B cell (primary cell): ENCODE data around the gene NTHL1.

Source experiments
- EZH2 ChIP-seq: IDR thresholded peaks from 2 replicates; pipeline ENCODE4 v1.6.1; 2012; ENCODE audit warnings: borderline replicate concordance, low read depth, mild to moderate bottlenecking, moderate library complexity, low read length; ENCODE audit not compliant: insufficient read depth, poor library complexity, severe bottlenecking
- TF ChIP-seq, protein P1 (sequence below): fragments of 200-600 bp; IDR thresholded peaks from one replicate; pipeline ENCODE4 v1.8.0; 2022; ENCODE audit warnings: antibody characterized with exemption, mild to moderate bottlenecking

DNA sequence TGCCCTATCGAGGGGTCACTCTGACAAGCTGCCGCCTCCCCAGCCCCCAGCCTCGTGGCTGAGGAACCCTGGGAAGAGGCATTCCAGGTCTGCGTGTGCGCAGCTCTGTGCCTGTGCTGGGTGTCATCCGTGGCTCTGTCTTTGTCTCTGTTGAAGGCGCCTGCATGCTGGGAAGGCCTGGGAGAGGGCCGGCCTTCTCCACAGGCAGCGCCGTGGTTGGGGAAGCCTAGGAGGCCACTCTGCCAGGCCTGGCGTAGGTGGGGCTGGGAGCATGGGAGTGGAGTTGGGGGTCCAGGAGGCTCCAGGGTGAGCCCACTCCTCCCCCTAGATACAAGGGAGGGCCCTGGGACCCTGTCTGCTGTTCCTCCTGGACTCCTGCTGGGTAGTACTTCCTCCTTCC is 17.6 kb downstream of the NTHL1 start:
- TF ChIP-seq, protein P1, sequence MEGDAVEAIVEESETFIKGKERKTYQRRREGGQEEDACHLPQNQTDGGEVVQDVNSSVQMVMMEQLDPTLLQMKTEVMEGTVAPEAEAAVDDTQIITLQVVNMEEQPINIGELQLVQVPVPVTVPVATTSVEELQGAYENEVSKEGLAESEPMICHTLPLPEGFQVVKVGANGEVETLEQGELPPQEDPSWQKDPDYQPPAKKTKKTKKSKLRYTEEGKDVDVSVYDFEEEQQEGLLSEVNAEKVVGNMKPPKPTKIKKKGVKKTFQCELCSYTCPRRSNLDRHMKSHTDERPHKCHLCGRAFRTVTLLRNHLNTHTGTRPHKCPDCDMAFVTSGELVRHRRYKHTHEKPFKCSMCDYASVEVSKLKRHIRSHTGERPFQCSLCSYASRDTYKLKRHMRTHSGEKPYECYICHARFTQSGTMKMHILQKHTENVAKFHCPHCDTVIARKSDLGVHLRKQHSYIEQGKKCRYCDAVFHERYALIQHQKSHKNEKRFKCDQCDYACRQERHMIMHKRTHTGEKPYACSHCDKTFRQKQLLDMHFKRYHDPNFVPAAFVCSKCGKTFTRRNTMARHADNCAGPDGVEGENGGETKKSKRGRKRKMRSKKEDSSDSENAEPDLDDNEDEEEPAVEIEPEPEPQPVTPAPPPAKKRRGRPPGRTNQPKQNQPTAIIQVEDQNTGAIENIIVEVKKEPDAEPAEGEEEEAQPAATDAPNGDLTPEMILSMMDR, result no peak
- TF ChIP-seq EZH2, result no peak
